ENCODE data around the gene TMC5.

The TMC5 gene

GRCh38 chr16:19458722-19459379 is 41.2 kb downstream of the TMC5 start:
- no CpG with 5 or more reads among the region's 9 CpGs for WGBS (ENCODE audit: insufficient coverage, insufficient read length)
- 0 out of 2 replicates have a peak, but pooled peaks cover 1% of the 10 kb centered on the region for H3K4me1 ChIP-seq (ENCODE audit: control insufficient read depth, insufficient read depth, low read length)
- no peak for DNase-seq (ENCODE audit: low read depth, low spot score)
- H3K27ac ChIP-seq (ENCODE audit: low read length): no peak overlapping the region
- no peak overlapping the region for H3K4me3 ChIP-seq (ENCODE audit: low read length)
- H3K9me3 ChIP-seq (ENCODE audit: control insufficient read depth, insufficient read depth, low read length): no peaks in the 10 kb centered on the region
- no peaks in the 10 kb centered on the region for H3K27me3 ChIP-seq (ENCODE audit: control insufficient read depth, insufficient read depth, low read length)
- H3K36me3 ChIP-seq (ENCODE audit: control insufficient read depth, insufficient read depth, low read length): no peaks in the 10 kb centered on the region

- WGBS (ENCODE audit: insufficient coverage, insufficient read length): no CpG with 5 or more reads among the region's 2 CpGs
- Histone ChIP-seq H3K4me3 (ENCODE audit: low read length) (no peak overlapping the region), H3K4me1 (ENCODE audit: control insufficient read depth, insufficient read depth, low read length) (0 out of 2 replicates have a peak, but pooled peaks cover 1% of the 10 kb centered on the region), H3K27me3 (ENCODE audit: control insufficient read depth, insufficient read depth, low read length) (no peaks in the 10 kb centered on the region), H3K9me3 (ENCODE audit: control insufficient read depth, insufficient read depth, low read length) (no peaks in the 10 kb centered on the region), H3K36me3 (ENCODE audit: control insufficient read depth, insufficient read depth, low read length) (no peaks in the 10 kb centered on the region), H3K27ac (ENCODE audit: low read length) (no peak overlapping the region)
- no peak for DNase-seq (ENCODE audit: low read depth, low spot score)
Measured at GRCh38 chr16:19460397-19460796, 42.7 kb downstream of the TMC5 start.

GRCh38 chr16:19463468-19464315 is 46.0 kb downstream of the TMC5 start:
- Histone ChIP-seq H3K9me3 (ENCODE audit: control insufficient read depth, insufficient read depth, low read length) (no peaks in the 10 kb centered on the region), H3K27me3 (ENCODE audit: control insufficient read depth, insufficient read depth, low read length) (no peaks in the 10 kb centered on the region), H3K4me1 (ENCODE audit: control insufficient read depth, insufficient read depth, low read length) (0 out of 2 replicates have a peak, but pooled peaks cover 1% of the 10 kb centered on the region), H3K27ac (ENCODE audit: low read length) (no peak overlapping the region), H3K36me3 (ENCODE audit: control insufficient read depth, insufficient read depth, low read length) (no peaks in the 10 kb centered on the region), H3K4me3 (ENCODE audit: low read length) (no peak overlapping the region)
- no CpG with 5 or more reads among the region's 12 CpGs for WGBS (ENCODE audit: insufficient coverage, insufficient read length)
- no peak for DNase-seq (ENCODE audit: low read depth, low spot score)

- H3K4me1 ChIP-seq (ENCODE audit: control insufficient read depth, insufficient read depth, low read length): no peaks in the 10 kb centered on the region
- WGBS (ENCODE audit: insufficient coverage, insufficient read length): no CpG with 5 or more reads among the region's 3 CpGs
- no peaks in the 10 kb centered on the region for H3K36me3 ChIP-seq (ENCODE audit: control insufficient read depth, insufficient read depth, low read length)
- DNase-seq (ENCODE audit: low read depth, low spot score): no peak
- H3K4me3 ChIP-seq (ENCODE audit: low read length): no peak overlapping the region
- no peaks in the 10 kb centered on the region for H3K27me3 ChIP-seq (ENCODE audit: control insufficient read depth, insufficient read depth, low read length)
- no peaks in the 10 kb centered on the region for H3K9me3 ChIP-seq (ENCODE audit: control insufficient read depth, insufficient read depth, low read length)
- no peak overlapping the region for H3K27ac ChIP-seq (ENCODE audit: low read length)
Measured at GRCh38 chr16:19468300-19468699, 50.6 kb downstream of the TMC5 start.

- WGBS (ENCODE audit: insufficient coverage, insufficient read length): no CpG with 5 or more reads among the region's 6 CpGs
- Histone ChIP-seq H3K9me3 (ENCODE audit: control insufficient read depth, insufficient read depth, low read length) (no peaks in the 10 kb centered on the region), H3K4me1 (ENCODE audit: control insufficient read depth, insufficient read depth, low read length) (no peaks in the 10 kb centered on the region), H3K27ac (ENCODE audit: low read length) (no peak overlapping the region), H3K36me3 (ENCODE audit: control insufficient read depth, insufficient read depth, low read length) (no peaks in the 10 kb centered on the region), H3K4me3 (ENCODE audit: low read length) (no peak overlapping the region), H3K27me3 (ENCODE audit: control insufficient read depth, insufficient read depth, low read length) (no peaks in the 10 kb centered on the region)
- no peak for DNase-seq (ENCODE audit: low read depth, low spot score)
Measured at GRCh38 chr16:19472482-19472881, 54.8 kb downstream of the TMC5 start.

- H3K27me3 ChIP-seq (ENCODE audit: control insufficient read depth, insufficient read depth, low read length): no peaks in the 10 kb centered on the region
- no peak overlapping the region for H3K4me3 ChIP-seq (ENCODE audit: low read length)
- no peak for DNase-seq (ENCODE audit: low read depth, low spot score)
- H3K36me3 ChIP-seq (ENCODE audit: control insufficient read depth, insufficient read depth, low read length): no peaks in the 10 kb centered on the region
- no peaks in the 10 kb centered on the region for H3K4me1 ChIP-seq (ENCODE audit: control insufficient read depth, insufficient read depth, low read length)
- no CpG with 5 or more reads among the region's 5 CpGs for WGBS (ENCODE audit: insufficient coverage, insufficient read length)
- no peak overlapping the region for H3K27ac ChIP-seq (ENCODE audit: low read length)
- no peaks in the 10 kb centered on the region for H3K9me3 ChIP-seq (ENCODE audit: control insufficient read depth, insufficient read depth, low read length)
Measured at GRCh38 chr16:19474617-19475016, 56.9 kb downstream of the TMC5 start.

- no peak for DNase-seq (ENCODE audit: low read depth, low spot score)
- Histone ChIP-seq H3K27me3 (ENCODE audit: control insufficient read depth, insufficient read depth, low read length) (no peaks in the 10 kb centered on the region), H3K4me1 (ENCODE audit: control insufficient read depth, insufficient read depth, low read length) (no peaks in the 10 kb centered on the region), H3K4me3 (ENCODE audit: low read length) (no peak overlapping the region), H3K27ac (ENCODE audit: low read length) (no peak overlapping the region), H3K36me3 (ENCODE audit: control insufficient read depth, insufficient read depth, low read length) (no peaks in the 10 kb centered on the region), H3K9me3 (ENCODE audit: control insufficient read depth, insufficient read depth, low read length) (no peaks in the 10 kb centered on the region)
- WGBS (ENCODE audit: insufficient coverage, insufficient read length): no CpG with 5 or more reads among the region's 1 CpG
Measured at GRCh38 chr16:19478505-19478904, 60.8 kb downstream of the TMC5 start.

- no peaks in the 10 kb centered on the region for H3K27me3 ChIP-seq (ENCODE audit: control insufficient read depth, insufficient read depth, low read length)
- no peaks in the 10 kb centered on the region for H3K9me3 ChIP-seq (ENCODE audit: control insufficient read depth, insufficient read depth, low read length)
- no peak overlapping the region for H3K27ac ChIP-seq (ENCODE audit: low read length)
- no peak overlapping the region for H3K4me3 ChIP-seq (ENCODE audit: low read length)
- WGBS (ENCODE audit: insufficient coverage, insufficient read length): no CpG with 5 or more reads among the region's 3 CpGs
- H3K36me3 ChIP-seq (ENCODE audit: control insufficient read depth, insufficient read depth, low read length): no peaks in the 10 kb centered on the region
- no peak for DNase-seq (ENCODE audit: low read depth, low spot score)
- no peaks in the 10 kb centered on the region for H3K4me1 ChIP-seq (ENCODE audit: control insufficient read depth, insufficient read depth, low read length)
Measured at GRCh38 chr16:19479302-19479721, 61.6 kb downstream of the TMC5 start.

GRCh38 chr16:19481296-19481695 is 63.6 kb downstream of the TMC5 start:
- WGBS (ENCODE audit: insufficient coverage, insufficient read length): no CpG with 5 or more reads among the region's 2 CpGs
- Histone ChIP-seq H3K9me3 (ENCODE audit: control insufficient read depth, insufficient read depth, low read length) (no peaks in the 10 kb centered on the region), H3K27me3 (ENCODE audit: control insufficient read depth, insufficient read depth, low read length) (no peaks in the 10 kb centered on the region), H3K36me3 (ENCODE audit: control insufficient read depth, insufficient read depth, low read length) (no peaks in the 10 kb centered on the region), H3K4me1 (ENCODE audit: control insufficient read depth, insufficient read depth, low read length) (no peaks in the 10 kb centered on the region), H3K4me3 (ENCODE audit: low read length) (no peak overlapping the region), H3K27ac (ENCODE audit: low read length) (no peak overlapping the region)
- DNase-seq (ENCODE audit: low read depth, low spot score): no peak

GRCh38 chr16:19481769-19482168 is 64.1 kb downstream of the TMC5 start:
- Histone ChIP-seq H3K4me3 (ENCODE audit: low read length) (no peak overlapping the region), H3K27ac (ENCODE audit: low read length) (no peak overlapping the region), H3K36me3 (ENCODE audit: control insufficient read depth, insufficient read depth, low read length) (no peaks in the 10 kb centered on the region), H3K9me3 (ENCODE audit: control insufficient read depth, insufficient read depth, low read length) (no peaks in the 10 kb centered on the region), H3K4me1 (ENCODE audit: control insufficient read depth, insufficient read depth, low read length) (no peaks in the 10 kb centered on the region), H3K27me3 (ENCODE audit: control insufficient read depth, insufficient read depth, low read length) (no peaks in the 10 kb centered on the region)
- no peak for DNase-seq (ENCODE audit: low read depth, low spot score)
- no CpG with 5 or more reads among the region's 5 CpGs for WGBS (ENCODE audit: insufficient coverage, insufficient read length)

Data from iPS DF 6.9 (cell line).